Activated naive CD8-positive, alpha-beta T cell treated with anti-CD3 and anti-CD28 coated beads, Interleukin-2, amount 10 ng/mL, durations not matched to agents 7 days and 5 days (primary cell): Measurements from ENCODE around the gene HMGXB3. TPM values are rescaled to one million over a fixed set of nuclear protein-coding genes. Genes with fewer than 3 reads are reported as not detected.
"Not testable (repeated sequence)": the region's sequence is repeated elsewhere in the genome, so short reads cannot be mapped to it uniquely, and the experiment has no call there.

Experiments
- ATAC-seq: fragments of 150-1000 bp; cut with Tn5 transposase; one replicate; pipeline ENCODE4 v1.10.0; 2021; ENCODE audit warnings: low read depth, moderate library complexity
- POLR2A ChIA-PET: fragments of 350-600 bp; sonication (Branson Sonifier 250); formaldehyde crosslinking; loops from one replicate; lab custom pipeline; 2021; ENCODE audit warnings: antibody characterized with exemption; lab: Charles Lee
- DNase-seq: peaks from one replicate; pipeline ENCODE4 v3.0.0; 2021
- H3K27ac Mint-ChIP-seq: one replicate; pipeline ENCODE4 v1.8.0; 2022; ENCODE audit warnings: mild to moderate bottlenecking, mixed read lengths
- H3K27me3 Mint-ChIP-seq: one replicate; pipeline ENCODE4 v1.8.0; 2022; ENCODE audit warnings: mild to moderate bottlenecking, moderate library complexity, mixed read lengths
- H3K36me3 Mint-ChIP-seq: one replicate; pipeline ENCODE4 v1.8.0; 2021; ENCODE audit warnings: mild to moderate bottlenecking, mixed read lengths
- H3K4me1 Mint-ChIP-seq: one replicate; pipeline ENCODE4 v1.8.0; 2021; ENCODE audit warnings: mixed read lengths
- H3K4me3 Mint-ChIP-seq: one replicate; pipeline ENCODE4 v1.8.0; 2022; ENCODE audit warnings: mild to moderate bottlenecking, moderate library complexity, mixed read lengths
- H3K9me3 Mint-ChIP-seq: one replicate; pipeline ENCODE4 v1.8.0; 2021; ENCODE audit warnings: mixed read lengths
- total RNA-seq, 2 experiments: library from RNA; stranded (reverse); gene quantifications; one replicate each; pipeline ENCODE4 v1.2.3, GENCODE V29; 2021

HMGXB3 gene
- total RNA-seq, 2 experiments from 2014 or later = 36.3 to 41.3 TPM

GRCh38 chr5:150035139-150035895, 34.8 kb downstream of the HMGXB3 start:
- POLR2A ChIA-PET = no interaction called here
- Mint-ChIP-seq H3K36me3 (peaks cover 36% of the 10 kb centered on the region), H3K27me3 (no peaks in the 10 kb centered on the region), H3K27ac (no peak overlapping the region), H3K9me3 (no peaks in the 10 kb centered on the region), H3K4me1 (peaks cover 1% of the 10 kb centered on the region), H3K4me3 (no peak overlapping the region)
- ATAC-seq (no peak), DNase-seq (no peak)

GRCh38 chr5:150036513-150036912, 36.0 kb downstream of the HMGXB3 start:
- DNase-seq = no peak
- Mint-ChIP-seq H3K4me1 (peaks cover 1% of the 10 kb centered on the region), H3K27me3 (no peaks in the 10 kb centered on the region), H3K27ac (no peak overlapping the region), H3K9me3 (no peaks in the 10 kb centered on the region), H3K36me3 (peaks cover 41% of the 10 kb centered on the region), H3K4me3 (no peak overlapping the region)
- ATAC-seq = no peak
- POLR2A ChIA-PET = no interaction called here

GRCh38 chr5:150038547-150038946, 38.0 kb downstream of the HMGXB3 start:
- DNase-seq (no peak), ATAC-seq (no peak)
- Mint-ChIP-seq H3K27ac (peak overlapping the region; percentile 46), H3K36me3 (peaks cover 40% of the 10 kb centered on the region), H3K4me3 (no peak overlapping the region), H3K9me3 (no peaks in the 10 kb centered on the region), H3K4me1 (peaks cover 15% of the 10 kb centered on the region), H3K27me3 (no peaks in the 10 kb centered on the region)
- POLR2A ChIA-PET = no interaction called here

GRCh38 chr5:150042459-150042858, 41.9 kb downstream of the HMGXB3 start:
- Mint-ChIP-seq H3K27me3 (no peaks in the 10 kb centered on the region), H3K9me3 (no peaks in the 10 kb centered on the region), H3K27ac (no peak overlapping the region), H3K36me3 (peaks cover 34% of the 10 kb centered on the region), H3K4me1 (peaks cover 30% of the 10 kb centered on the region), H3K4me3 (no peak overlapping the region)
- POLR2A ChIA-PET = no interaction called here
- no peak for DNase-seq
- no peak for ATAC-seq

- Mint-ChIP-seq H3K9me3 (no peaks in the 10 kb centered on the region), H3K4me3 (peak overlapping the region; percentile 20), H3K4me1 (peaks cover 37% of the 10 kb centered on the region), H3K36me3 (peaks cover 38% of the 10 kb centered on the region), H3K27me3 (no peaks in the 10 kb centered on the region), H3K27ac (peak overlapping the region; percentile 82)
- POLR2A ChIA-PET = interaction anchor here (0.6 kb wide), 1 partner anchor 22 kb away, joined by 3 read pairs; no protein-coding TSS in a partner anchor
- ATAC-seq (peak; percentile 69), DNase-seq (no peak)
Observed at GRCh38 chr5:150043657-150044328, 43.3 kb downstream of the HMGXB3 start.

GRCh38 chr5:150044329-150044681, 43.8 kb downstream of the HMGXB3 start:
- Mint-ChIP-seq H3K9me3 (no peaks in the 10 kb centered on the region), H3K4me1 (peaks cover 37% of the 10 kb centered on the region), H3K27me3 (no peaks in the 10 kb centered on the region), H3K4me3 (no peak overlapping the region), H3K27ac (peak overlapping the region; percentile 82), H3K36me3 (peaks cover 40% of the 10 kb centered on the region)
- ATAC-seq (no peak), DNase-seq (no peak)
- POLR2A ChIA-PET = interaction anchor here (0.6 kb wide), 1 partner anchor 23 kb away, joined by 3 read pairs; no protein-coding TSS in a partner anchor

- Mint-ChIP-seq H3K27me3 (no peaks in the 10 kb centered on the region), H3K4me1 (peaks cover 37% of the 10 kb centered on the region), H3K9me3 (no peaks in the 10 kb centered on the region), H3K4me3 (no peak overlapping the region), H3K36me3 (peaks cover 40% of the 10 kb centered on the region), H3K27ac (peak overlapping the region; percentile 28)
- no peak for ATAC-seq
- POLR2A ChIA-PET = interaction anchor here (0.6 kb wide), 1 partner anchor 23 kb away, joined by 3 read pairs; no protein-coding TSS in a partner anchor
- DNase-seq = no peak
Observed at GRCh38 chr5:150044712-150045111, 44.2 kb downstream of the HMGXB3 start.

GRCh38 chr5:150045549-150045948, 45.0 kb downstream of the HMGXB3 start:
- POLR2A ChIA-PET = interaction anchor here (0.5 to 0.6 kb wide), 2 partner anchors 23 to 255 kb away, joined by 3 read pairs; no protein-coding TSS in a partner anchor
- peaks cover 35% of the 10 kb centered on the region for H3K4me1 Mint-ChIP-seq

GRCh38 chr5:150046031-150046430, 45.5 kb downstream of the HMGXB3 start:
- no peaks in the 10 kb centered on the region for H3K9me3 Mint-ChIP-seq
- peaks cover 35% of the 10 kb centered on the region for H3K36me3 Mint-ChIP-seq
- ATAC-seq (no peak), DNase-seq (no peak)
- H3K4me1 Mint-ChIP-seq = peaks cover 35% of the 10 kb centered on the region
- POLR2A ChIA-PET = interaction anchor here (0.5 kb wide), 1 partner anchor 23 kb away, joined by 3 read pairs; no protein-coding TSS in a partner anchor
- H3K27ac Mint-ChIP-seq = peak overlapping the region; percentile 56
- H3K27me3 Mint-ChIP-seq = no peaks in the 10 kb centered on the region
- H3K4me3 Mint-ChIP-seq = no peak overlapping the region

More at GRCh38 chr5:150045549-150045948, 45.0 kb downstream of the HMGXB3 start:
- no peak overlapping the region for H3K4me3 Mint-ChIP-seq
- no peak for ATAC-seq
- H3K27ac Mint-ChIP-seq = peak overlapping the region; percentile 56
- H3K9me3 Mint-ChIP-seq = no peaks in the 10 kb centered on the region
- no peak for DNase-seq
- peaks cover 37% of the 10 kb centered on the region for H3K36me3 Mint-ChIP-seq
- no peaks in the 10 kb centered on the region for H3K27me3 Mint-ChIP-seq

- H3K27ac Mint-ChIP-seq, H3K9me3 Mint-ChIP-seq, H3K4me3 Mint-ChIP-seq, DNase-seq, POLR2A ChIA-PET, H3K27me3 Mint-ChIP-seq, ATAC-seq: not testable (repeated sequence)
- Mint-ChIP-seq H3K36me3 (peaks cover 23% of the 10 kb centered on the region), H3K4me1 (peaks cover 12% of the 10 kb centered on the region)
Observed at GRCh38 chr5:150050172-150050811, 49.8 kb downstream of the HMGXB3 start.

- Mint-ChIP-seq H3K27ac (no peak overlapping the region), H3K36me3 (peaks cover 22% of the 10 kb centered on the region)
Observed at GRCh38 chr5:150051657-150052195, 51.2 kb downstream of the HMGXB3 start.

GRCh38 chr5:150052226-150052955, 51.9 kb downstream of the HMGXB3 start:
- peaks cover 22% of the 10 kb centered on the region for H3K36me3 Mint-ChIP-seq
- ATAC-seq = no peak
- H3K4me1 Mint-ChIP-seq = peaks cover 12% of the 10 kb centered on the region
- DNase-seq = no peak
- no peaks in the 10 kb centered on the region for H3K27me3 Mint-ChIP-seq
- no peak overlapping the region for H3K4me3 Mint-ChIP-seq
- H3K9me3 Mint-ChIP-seq = no peaks in the 10 kb centered on the region
- H3K27ac Mint-ChIP-seq = peak overlapping the region; percentile 32
- POLR2A ChIA-PET = no interaction called here

More at GRCh38 chr5:150051657-150052195, 51.2 kb downstream of the HMGXB3 start:
- Mint-ChIP-seq H3K27me3 (no peaks in the 10 kb centered on the region), H3K9me3 (no peaks in the 10 kb centered on the region), H3K4me1 (peaks cover 12% of the 10 kb centered on the region), H3K4me3 (no peak overlapping the region)
- DNase-seq (no peak), ATAC-seq (no peak)
- POLR2A ChIA-PET = no interaction called here
